ENCODE results near the gene PGA4.

DNA sequence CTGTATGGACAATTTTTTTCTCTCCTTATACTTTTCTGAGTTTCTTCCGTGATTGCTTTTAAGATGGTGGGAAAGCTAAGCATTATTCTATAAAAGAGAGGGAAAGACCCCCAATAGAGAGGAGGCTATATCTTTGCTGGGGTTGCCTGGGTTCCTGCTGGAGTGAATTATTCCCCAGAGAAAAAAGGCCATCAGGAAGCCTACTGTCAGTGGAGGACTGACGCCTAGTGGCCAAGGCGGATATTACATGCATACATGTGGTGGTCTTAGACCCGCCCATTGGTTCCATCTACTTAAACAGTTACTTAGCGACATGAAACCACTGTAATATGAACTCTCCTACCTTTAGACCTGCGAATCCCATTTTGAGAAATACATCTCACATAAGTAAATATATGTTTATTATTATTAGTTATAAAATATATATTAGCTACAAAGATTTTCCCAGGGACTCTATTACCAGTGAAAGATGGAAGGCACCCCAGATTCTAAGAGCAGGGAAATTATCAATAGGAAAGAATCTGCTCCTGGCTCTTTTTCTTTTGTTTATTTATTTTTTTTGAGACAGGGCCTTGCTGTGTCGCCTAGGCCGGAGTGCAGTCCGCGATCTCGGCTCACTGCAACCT lies 34.5 kb upstream of the PGA4 start:
- no peak for TF ChIP-seq CREB1 (CRISPR knock-in tag; IDR thresholded peaks at IDR 0.05; ENCODE audit: low read depth)
- no peak for TF ChIP-seq EZH2 (IDR thresholded peaks at IDR 0.05; ENCODE audit: low read depth, unreplicated experiment)
- TF ChIP-seq, protein P1, sequence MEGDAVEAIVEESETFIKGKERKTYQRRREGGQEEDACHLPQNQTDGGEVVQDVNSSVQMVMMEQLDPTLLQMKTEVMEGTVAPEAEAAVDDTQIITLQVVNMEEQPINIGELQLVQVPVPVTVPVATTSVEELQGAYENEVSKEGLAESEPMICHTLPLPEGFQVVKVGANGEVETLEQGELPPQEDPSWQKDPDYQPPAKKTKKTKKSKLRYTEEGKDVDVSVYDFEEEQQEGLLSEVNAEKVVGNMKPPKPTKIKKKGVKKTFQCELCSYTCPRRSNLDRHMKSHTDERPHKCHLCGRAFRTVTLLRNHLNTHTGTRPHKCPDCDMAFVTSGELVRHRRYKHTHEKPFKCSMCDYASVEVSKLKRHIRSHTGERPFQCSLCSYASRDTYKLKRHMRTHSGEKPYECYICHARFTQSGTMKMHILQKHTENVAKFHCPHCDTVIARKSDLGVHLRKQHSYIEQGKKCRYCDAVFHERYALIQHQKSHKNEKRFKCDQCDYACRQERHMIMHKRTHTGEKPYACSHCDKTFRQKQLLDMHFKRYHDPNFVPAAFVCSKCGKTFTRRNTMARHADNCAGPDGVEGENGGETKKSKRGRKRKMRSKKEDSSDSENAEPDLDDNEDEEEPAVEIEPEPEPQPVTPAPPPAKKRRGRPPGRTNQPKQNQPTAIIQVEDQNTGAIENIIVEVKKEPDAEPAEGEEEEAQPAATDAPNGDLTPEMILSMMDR (conservative IDR thresholded peaks at IDR 0.05; ENCODE audit: low read depth in 2 of 2) = peak; percentile 85 to 97
- no peak for TF ChIP-seq POLR2AphosphoS5 (IDR thresholded peaks at IDR 0.05; ENCODE audit: low read depth)
- TF ChIP-seq EZH2phosphoT487 (IDR thresholded peaks at IDR 0.05; ENCODE audit: unreplicated experiment) = no peak
- TF ChIP-seq, protein P2, sequence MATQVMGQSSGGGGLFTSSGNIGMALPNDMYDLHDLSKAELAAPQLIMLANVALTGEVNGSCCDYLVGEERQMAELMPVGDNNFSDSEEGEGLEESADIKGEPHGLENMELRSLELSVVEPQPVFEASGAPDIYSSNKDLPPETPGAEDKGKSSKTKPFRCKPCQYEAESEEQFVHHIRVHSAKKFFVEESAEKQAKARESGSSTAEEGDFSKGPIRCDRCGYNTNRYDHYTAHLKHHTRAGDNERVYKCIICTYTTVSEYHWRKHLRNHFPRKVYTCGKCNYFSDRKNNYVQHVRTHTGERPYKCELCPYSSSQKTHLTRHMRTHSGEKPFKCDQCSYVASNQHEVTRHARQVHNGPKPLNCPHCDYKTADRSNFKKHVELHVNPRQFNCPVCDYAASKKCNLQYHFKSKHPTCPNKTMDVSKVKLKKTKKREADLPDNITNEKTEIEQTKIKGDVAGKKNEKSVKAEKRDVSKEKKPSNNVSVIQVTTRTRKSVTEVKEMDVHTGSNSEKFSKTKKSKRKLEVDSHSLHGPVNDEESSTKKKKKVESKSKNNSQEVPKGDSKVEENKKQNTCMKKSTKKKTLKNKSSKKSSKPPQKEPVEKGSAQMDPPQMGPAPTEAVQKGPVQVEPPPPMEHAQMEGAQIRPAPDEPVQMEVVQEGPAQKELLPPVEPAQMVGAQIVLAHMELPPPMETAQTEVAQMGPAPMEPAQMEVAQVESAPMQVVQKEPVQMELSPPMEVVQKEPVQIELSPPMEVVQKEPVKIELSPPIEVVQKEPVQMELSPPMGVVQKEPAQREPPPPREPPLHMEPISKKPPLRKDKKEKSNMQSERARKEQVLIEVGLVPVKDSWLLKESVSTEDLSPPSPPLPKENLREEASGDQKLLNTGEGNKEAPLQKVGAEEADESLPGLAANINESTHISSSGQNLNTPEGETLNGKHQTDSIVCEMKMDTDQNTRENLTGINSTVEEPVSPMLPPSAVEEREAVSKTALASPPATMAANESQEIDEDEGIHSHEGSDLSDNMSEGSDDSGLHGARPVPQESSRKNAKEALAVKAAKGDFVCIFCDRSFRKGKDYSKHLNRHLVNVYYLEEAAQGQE (IDR thresholded peaks at IDR 0.05; ENCODE audit: unreplicated experiment) = no peak
- no peak for TF ChIP-seq NANOG (IDR thresholded peaks at IDR 0.05; ENCODE audit: borderline replicate concordance)

Measured in GM23338 (cell line).